ENCODE results near the gene HIPK2.

Gene HIPK2

DNA sequence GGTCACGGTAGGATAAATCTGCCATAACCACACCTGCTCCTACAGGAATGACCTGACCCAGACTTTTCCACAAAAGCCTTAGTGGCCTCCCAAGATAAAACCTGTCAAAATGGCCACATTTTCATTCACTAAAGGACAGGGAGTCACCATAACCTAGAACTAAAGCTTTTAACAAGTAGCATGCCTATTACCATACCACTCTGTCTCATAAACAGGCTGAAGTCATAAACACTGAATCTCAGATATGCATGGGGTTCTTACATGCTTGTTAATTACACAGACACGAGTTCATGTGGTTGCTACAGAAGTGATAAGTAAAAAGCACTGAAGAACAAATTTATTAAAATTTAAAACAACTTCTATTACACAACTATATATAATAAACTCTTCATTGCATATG, 56.0 kb downstream of the HIPK2 start:
- in situ Hi-C loops (cut with MboI; ENCODE audit: low pct_unique_long_range_greater_than_20kb, low sequenced_read_pairs), result no loop called here
- no peak for DNase-seq

DNA sequence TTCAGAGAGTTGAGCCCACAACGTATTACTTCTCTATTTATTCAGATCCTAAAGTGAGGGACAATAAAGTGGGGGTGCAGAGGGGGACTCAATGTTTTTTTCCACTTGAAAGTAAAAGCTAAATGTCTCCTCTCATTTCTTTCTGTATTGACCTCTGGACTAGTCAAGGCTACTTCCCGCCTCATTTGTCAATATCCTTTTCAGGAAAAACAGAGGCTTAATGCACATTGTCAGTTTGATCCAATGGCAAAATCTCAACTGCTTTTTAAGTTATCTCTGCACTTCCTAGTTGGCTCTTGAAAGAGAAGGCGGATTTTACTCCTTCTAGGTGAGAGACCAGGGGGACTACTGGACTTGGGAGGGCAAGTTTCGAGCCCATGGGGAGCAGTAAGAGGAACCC, 56.4 kb downstream of the HIPK2 start:
- no peak for DNase-seq
- in situ Hi-C loops (cut with MboI; ENCODE audit: low pct_unique_long_range_greater_than_20kb, low sequenced_read_pairs), result no loop called here

GRCh38 chr7:139720705-139721231, 57.0 kb downstream of the HIPK2 start:
- DNase-seq, result no peak

GRCh38 chr7:139720186-139720585, 57.6 kb downstream of the HIPK2 start:
- DNase-seq, result no peak
- in situ Hi-C loops (cut with MboI; ENCODE audit: low pct_unique_long_range_greater_than_20kb, low sequenced_read_pairs), result no loop called here

More at GRCh38 chr7:139720705-139721231, 57.0 kb downstream of the HIPK2 start:
- in situ Hi-C loops (cut with MboI; ENCODE audit: low pct_unique_long_range_greater_than_20kb, low sequenced_read_pairs), result no loop called here

DNA sequence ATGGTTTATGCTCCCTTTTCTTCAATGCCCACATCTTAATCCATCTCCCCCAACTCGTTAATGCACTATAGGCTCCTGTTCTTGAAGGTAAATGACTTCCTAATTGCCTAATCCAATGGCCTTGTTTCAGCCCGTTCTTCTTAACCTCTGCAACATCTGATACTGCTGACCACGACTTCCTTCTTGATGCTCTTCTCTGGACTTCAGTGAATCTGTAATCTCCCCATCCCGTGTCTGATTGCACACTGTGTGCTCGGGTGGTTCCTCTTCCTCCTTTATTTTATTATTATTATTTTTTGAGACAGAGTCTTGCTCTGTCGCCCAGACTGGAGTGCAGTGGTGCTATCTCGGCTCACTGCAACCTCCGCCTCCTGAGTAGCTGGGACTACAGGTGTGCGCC, 58.9 kb downstream of the HIPK2 start:
- in situ Hi-C loops (cut with MboI; ENCODE audit: low pct_unique_long_range_greater_than_20kb, low sequenced_read_pairs), result no loop called here

GRCh38 chr7:139718141-139718540, 59.7 kb downstream of the HIPK2 start:
- in situ Hi-C loops (cut with MboI; ENCODE audit: low pct_unique_long_range_greater_than_20kb, low sequenced_read_pairs), result no loop called here
- DNase-seq, result no peak

More for the DNA sequence above, 58.9 kb downstream of the HIPK2 start:
- DNase-seq, result peak; percentile 24

- no peak for DNase-seq
- in situ Hi-C loops (cut with MboI; ENCODE audit: low pct_unique_long_range_greater_than_20kb, low sequenced_read_pairs), result no loop called here
Observed at GRCh38 chr7:139716156-139716942, 61.4 kb downstream of the HIPK2 start.

DNA sequence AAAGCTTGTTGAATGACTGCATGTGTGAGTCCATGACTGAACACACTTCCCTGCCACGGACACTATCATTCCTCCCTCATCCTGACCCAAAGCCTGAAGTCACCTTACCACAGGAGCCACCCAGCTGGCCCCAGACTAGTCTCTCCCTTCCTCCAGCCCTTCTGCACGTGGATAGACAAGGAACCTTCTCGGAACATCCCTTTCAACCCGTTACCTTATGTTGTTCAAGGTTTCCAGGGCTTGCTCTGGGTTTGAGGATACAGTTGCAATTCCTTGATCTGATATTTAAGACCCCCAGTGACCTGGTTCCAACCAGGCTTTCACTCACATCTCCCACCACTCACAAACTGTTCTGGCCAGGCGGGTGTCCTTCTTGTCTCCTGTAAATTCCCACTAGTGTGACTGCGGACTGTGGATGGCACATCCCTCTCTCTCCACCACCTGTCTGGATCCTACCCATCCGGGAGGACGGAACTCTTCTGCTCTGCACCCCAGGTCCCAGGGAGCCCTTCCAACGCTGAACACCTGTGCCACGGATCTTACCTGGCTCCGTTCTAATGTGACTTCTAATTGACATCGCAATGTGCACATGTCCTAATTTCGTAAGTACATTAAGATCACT, 62.5 kb downstream of the HIPK2 start:
- no peak for DNase-seq
- in situ Hi-C loops (cut with MboI; ENCODE audit: low pct_unique_long_range_greater_than_20kb, low sequenced_read_pairs), result no loop called here

DNA sequence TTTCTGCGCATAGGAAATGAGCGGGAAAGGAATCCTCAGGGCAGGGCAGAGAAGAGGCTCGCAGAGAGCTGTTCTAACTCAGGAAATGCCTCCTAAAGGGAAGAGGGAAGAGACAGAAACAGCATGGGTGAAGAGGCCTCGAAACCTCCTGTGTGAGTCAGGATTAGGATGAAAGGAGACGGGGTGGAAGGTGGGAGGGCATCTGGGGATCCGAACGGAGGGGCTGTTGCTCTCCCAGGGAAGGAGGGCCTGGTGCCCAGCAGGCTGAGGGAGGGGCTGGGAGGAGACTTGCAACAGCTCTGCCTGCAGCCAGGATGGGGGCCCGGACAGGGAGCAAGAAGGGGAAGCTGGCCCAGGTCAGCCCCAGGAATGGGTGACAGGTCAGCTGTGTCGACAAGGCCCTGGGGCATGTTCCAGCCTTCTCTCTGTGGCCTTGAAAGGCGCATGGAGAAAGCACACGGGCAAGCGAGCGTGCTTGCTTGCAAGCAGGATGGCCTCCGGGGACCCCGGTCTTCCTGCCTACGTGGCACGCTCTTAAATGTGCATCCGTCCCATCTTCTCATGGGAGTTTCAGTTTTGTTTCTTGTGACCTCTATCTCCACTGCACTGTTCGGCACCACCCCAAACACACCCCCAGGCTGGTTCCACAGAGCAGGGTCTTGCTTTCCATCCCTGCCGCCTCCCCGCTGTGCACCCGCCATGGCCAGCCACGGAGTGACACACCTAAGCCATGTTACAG, 63.5 kb downstream of the HIPK2 start:
- in situ Hi-C loops (cut with MboI; ENCODE audit: low pct_unique_long_range_greater_than_20kb, low sequenced_read_pairs), result no loop called here
- no peak for DNase-seq

GRCh38 chr7:139713526-139714162, 64.2 kb downstream of the HIPK2 start:
- DNase-seq, result no peak
- in situ Hi-C loops (cut with MboI; ENCODE audit: low pct_unique_long_range_greater_than_20kb, low sequenced_read_pairs), result no loop called here

DNA sequence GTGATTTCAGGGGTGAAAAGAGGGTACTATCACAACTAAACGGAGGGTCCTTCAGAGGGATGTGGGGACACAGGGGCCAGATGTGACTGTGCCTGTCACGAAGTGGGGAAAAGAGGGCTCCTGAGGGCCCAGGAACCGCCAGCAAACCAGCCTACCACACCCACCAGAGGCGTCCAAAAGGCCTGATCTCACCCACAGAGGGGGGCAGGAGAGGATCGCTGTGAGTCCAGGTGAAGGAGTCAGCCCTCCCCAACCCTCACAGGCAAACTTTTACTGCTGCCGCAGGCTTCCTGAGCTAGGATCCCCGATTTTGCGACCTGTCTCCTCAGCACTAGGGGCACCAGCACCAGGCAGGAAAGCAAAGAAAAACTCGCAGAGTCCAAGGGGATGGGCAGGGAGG, 64.7 kb downstream of the HIPK2 start:
- DNase-seq, result no peak
- in situ Hi-C loops (cut with MboI; ENCODE audit: low pct_unique_long_range_greater_than_20kb, low sequenced_read_pairs), result no loop called here

DNA sequence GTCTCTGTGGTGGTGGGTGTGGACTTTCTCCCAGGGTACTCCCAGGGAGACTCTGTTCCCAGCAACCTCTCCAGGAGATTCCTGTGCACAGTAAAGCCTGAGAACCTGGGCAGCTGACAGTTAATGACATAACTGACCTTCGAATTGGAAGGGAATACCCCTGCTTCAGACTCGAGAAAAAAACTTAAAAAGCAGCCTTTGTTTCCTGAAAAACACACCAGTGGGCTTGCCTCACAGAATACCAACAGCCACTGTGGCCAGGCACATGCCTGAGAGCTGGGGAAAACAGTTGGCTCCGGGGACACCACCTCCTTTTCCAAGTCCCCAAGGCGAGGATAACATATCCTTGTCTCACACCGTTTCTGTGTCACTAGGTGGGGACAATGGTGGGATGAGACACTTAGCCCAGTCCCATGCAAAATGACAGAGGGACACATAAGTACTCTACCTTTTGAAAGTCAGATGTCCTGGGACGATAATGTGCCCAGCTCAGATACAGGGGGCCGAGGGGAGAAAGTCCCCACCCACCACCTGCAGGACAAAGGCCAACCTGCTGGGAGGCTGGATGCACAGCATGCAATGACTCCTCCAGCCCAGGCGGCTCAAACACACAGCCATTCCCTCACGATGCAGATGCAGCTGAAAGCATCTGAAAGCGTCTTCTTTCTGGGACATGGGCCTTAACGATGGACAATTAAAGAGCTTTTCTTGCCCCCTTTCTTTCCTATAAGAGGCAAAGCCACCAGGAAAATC, 65.6 kb downstream of the HIPK2 start:
- no peak for DNase-seq
- in situ Hi-C loops (cut with MboI; ENCODE audit: low pct_unique_long_range_greater_than_20kb, low sequenced_read_pairs), result no loop called here

- in situ Hi-C loops (cut with MboI; ENCODE audit: low pct_unique_long_range_greater_than_20kb, low sequenced_read_pairs), result no loop called here
- DNase-seq, result no peak
Observed at GRCh38 chr7:139710036-139710435, 67.8 kb downstream of the HIPK2 start.

DNA sequence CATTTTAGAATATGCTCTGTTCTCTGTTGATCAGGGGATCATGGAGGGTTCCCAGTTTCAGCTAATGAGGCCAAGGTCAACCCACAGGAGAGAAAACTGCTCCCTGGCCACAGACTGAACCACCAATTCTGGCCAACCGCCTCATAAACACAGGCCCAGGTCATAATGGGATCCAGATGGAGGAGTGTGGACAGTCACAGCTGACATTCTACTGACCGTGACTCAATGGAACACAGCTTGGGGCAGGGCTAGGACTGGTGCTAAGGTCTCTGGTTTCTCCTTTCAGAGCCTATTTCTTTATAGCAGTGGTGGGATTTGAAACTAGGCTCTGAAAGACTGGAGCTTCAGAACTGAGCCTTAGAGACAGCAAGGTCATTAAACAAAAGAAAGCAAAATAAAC, 68.3 kb downstream of the HIPK2 start:
- in situ Hi-C loops (cut with MboI; ENCODE audit: low pct_unique_long_range_greater_than_20kb, low sequenced_read_pairs), result no loop called here
- no peak for DNase-seq

DNA sequence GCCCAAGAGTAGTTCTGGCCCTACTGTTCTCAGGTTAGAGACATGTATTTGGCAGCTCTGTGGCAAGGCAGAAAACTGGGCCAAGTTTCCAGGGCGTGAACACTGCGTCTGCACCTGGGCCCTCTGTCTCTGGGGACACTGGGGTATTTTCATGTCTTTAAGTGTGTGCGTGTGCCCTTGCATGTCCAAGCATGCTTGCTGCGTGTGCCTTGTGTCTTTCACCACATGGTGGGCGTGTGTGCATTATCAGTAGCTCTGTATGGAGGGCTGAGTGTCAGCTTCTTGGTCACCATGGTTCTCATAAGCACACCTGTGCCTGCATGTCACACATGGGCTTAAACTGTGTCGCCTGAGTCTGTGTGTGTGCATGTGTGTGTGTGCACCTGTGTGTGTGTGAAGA, 69.3 kb downstream of the HIPK2 start:
- in situ Hi-C loops (cut with MboI; ENCODE audit: low pct_unique_long_range_greater_than_20kb, low sequenced_read_pairs), result no loop called here
- no peak for DNase-seq

GRCh38 chr7:139706837-139707236, 71.0 kb downstream of the HIPK2 start:
- no peak for DNase-seq
- in situ Hi-C loops (cut with MboI; ENCODE audit: low pct_unique_long_range_greater_than_20kb, low sequenced_read_pairs), result no loop called here

- in situ Hi-C loops (cut with MboI; ENCODE audit: low pct_unique_long_range_greater_than_20kb, low sequenced_read_pairs), result no loop called here
- DNase-seq, result no peak
Observed at GRCh38 chr7:139704308-139704879, 73.4 kb downstream of the HIPK2 start.

- in situ Hi-C loops (cut with MboI; ENCODE audit: low pct_unique_long_range_greater_than_20kb, low sequenced_read_pairs), result no loop called here
- no peak for DNase-seq
Observed at GRCh38 chr7:139703487-139704307, 74.1 kb downstream of the HIPK2 start.
